RWPE2 (cell line): ENCODE measurements around the gene P2RY8.

ENCODE experiments used
- ATAC-seq: fragments of 200-7000 bp; cut with Tn5 transposase; 3 replicates; pipeline ENCODE4 v1.9.1; 2021; ENCODE audit warnings: low read depth
- DNase-seq: peaks from one replicate; pipeline ENCODE4 v3.0.0-alpha.2; 2020; ENCODE audit warnings: low spot score
- H3K27ac ChIP-seq: fragments of 450-650 bp; 2 replicates; pipeline ENCODE4 v1.5.1; 2017; ENCODE audit warnings: mild to moderate bottlenecking; ENCODE audit not compliant: poor library complexity, severe bottlenecking
- H3K27me3 ChIP-seq: fragments of 250-450 bp; sonication (Bioruptor Pico); 2 replicates; pipeline ENCODE4 v1.5.1; 2021; ENCODE audit warnings: mild to moderate bottlenecking, moderate library complexity; ENCODE audit not compliant: insufficient read depth, poor library complexity, severe bottlenecking
- H3K36me3 ChIP-seq: fragments of 250-450 bp; sonication (Bioruptor Pico); 2 replicates; pipeline ENCODE4 v1.5.1; 2020; ENCODE audit warnings: low read depth, mild to moderate bottlenecking, moderate library complexity
- H3K4me1 ChIP-seq: fragments of 250-450 bp; sonication (Bioruptor Pico); 2 replicates; pipeline ENCODE4 v1.5.1; 2021; ENCODE audit warnings: mild to moderate bottlenecking, moderate library complexity; ENCODE audit not compliant: insufficient read depth, poor library complexity, severe bottlenecking
- H3K4me3 ChIP-seq: fragments of 250-450 bp; sonication (Bioruptor Pico); 2 replicates; pipeline ENCODE4 v1.5.1; 2021; ENCODE audit warnings: mild to moderate bottlenecking, moderate library complexity; ENCODE audit not compliant: severe bottlenecking
- H3K9me3 ChIP-seq: fragments of 250-450 bp; sonication (Bioruptor Pico); 2 replicates; pipeline ENCODE4 v1.5.1; 2021; ENCODE audit warnings: mild to moderate bottlenecking, moderate library complexity; ENCODE audit not compliant: severe bottlenecking
- TF ChIP-seq, protein P1 (sequence below): fragments of 450-650 bp; IDR thresholded peaks from one replicate; pipeline ENCODE4 v1.5.1; 2017; ENCODE audit warnings: mild to moderate bottlenecking, moderate library complexity; ENCODE audit not compliant: poor library complexity, severe bottlenecking

Gene P2RY8

DNA sequence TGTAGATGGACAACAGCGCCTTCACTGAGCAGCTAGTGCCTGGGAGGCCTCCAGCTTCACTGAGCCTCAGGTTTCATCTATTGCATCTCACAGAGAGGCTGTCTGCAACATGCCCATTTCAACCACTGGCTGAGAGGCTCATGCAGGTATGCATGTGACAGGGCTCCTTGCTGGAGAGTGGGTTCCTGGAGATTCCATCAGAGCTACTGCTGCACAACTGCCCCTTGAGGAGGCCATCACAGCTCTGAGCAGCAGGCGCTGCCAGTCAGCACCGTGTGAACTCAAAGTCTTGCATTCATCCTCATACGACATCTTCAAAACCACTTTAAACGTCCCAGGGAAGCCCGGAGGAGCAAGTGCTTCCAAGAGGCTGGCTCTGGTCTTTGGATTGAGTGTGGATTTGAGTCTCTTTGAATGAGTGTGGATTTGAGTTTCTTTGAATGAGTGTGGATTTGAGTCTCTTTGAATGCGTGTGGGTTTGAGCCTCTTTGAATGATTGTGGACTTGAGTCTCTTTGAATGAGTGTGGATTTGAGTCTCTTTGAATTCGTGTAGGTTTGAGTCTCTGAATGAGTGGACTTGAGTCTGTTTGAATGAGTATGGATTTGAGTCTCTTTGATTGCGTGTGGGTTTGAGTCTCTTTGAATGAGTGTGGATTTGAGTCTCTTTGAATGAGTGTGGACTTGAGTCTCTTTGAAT, 8.7 kb downstream of the P2RY8 start:
- Histone ChIP-seq H3K9me3 (no peaks in the 10 kb centered on the region), H3K27ac (no peak overlapping the region), H3K4me1 (no peaks in the 10 kb centered on the region), H3K36me3 (no peaks in the 10 kb centered on the region), H3K4me3 (no peak overlapping the region), H3K27me3 (no peaks in the 10 kb centered on the region)
- DNase-seq (no peak), ATAC-seq (no peak)
- TF ChIP-seq, protein P1, sequence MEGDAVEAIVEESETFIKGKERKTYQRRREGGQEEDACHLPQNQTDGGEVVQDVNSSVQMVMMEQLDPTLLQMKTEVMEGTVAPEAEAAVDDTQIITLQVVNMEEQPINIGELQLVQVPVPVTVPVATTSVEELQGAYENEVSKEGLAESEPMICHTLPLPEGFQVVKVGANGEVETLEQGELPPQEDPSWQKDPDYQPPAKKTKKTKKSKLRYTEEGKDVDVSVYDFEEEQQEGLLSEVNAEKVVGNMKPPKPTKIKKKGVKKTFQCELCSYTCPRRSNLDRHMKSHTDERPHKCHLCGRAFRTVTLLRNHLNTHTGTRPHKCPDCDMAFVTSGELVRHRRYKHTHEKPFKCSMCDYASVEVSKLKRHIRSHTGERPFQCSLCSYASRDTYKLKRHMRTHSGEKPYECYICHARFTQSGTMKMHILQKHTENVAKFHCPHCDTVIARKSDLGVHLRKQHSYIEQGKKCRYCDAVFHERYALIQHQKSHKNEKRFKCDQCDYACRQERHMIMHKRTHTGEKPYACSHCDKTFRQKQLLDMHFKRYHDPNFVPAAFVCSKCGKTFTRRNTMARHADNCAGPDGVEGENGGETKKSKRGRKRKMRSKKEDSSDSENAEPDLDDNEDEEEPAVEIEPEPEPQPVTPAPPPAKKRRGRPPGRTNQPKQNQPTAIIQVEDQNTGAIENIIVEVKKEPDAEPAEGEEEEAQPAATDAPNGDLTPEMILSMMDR = no peak

DNA sequence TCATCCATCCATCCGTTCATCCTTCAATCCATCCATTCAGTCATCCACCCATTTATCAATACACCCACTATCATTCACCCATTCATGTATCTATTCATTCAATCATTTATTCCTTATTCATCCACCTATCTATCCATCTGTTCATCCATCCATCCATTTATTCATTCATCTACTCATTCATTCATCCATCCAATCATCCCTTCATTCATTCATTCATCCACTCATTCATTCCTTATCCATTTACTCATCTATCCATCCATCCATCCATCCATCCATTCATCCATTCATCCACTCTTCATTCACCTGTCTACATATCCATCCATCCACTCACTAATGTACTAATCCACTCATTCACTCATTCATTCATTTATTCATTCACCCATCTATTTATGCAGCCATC, 9.5 kb downstream of the P2RY8 start:
- TF ChIP-seq, protein P1 = no peak
- no peak overlapping the region for H3K27ac ChIP-seq
- no peaks in the 10 kb centered on the region for H3K9me3 ChIP-seq
- no peaks in the 10 kb centered on the region for H3K27me3 ChIP-seq
- no peak overlapping the region for H3K4me3 ChIP-seq
- ATAC-seq (no peak), DNase-seq (no peak)
- H3K36me3 ChIP-seq = no peaks in the 10 kb centered on the region
- no peaks in the 10 kb centered on the region for H3K4me1 ChIP-seq

DNA sequence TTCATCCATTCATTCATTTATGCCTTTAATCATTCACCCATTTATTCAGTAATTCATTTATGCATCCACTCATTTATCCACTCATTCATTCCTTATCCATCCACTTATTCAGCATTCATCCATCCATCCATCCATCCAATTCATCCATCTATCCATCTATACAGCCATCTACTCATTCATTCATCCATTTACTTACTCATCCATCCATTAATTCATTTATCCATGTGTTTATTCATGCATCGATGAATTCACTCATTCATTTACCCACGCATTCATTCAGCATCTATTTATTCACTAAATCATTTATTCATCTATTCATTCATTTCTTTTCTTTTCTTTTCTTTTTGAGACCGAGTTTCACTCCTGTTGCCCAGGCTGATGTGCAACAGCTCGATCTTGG, 10.4 kb downstream of the P2RY8 start:
- H3K36me3 ChIP-seq = no peaks in the 10 kb centered on the region
- no peak overlapping the region for H3K27ac ChIP-seq

DNA sequence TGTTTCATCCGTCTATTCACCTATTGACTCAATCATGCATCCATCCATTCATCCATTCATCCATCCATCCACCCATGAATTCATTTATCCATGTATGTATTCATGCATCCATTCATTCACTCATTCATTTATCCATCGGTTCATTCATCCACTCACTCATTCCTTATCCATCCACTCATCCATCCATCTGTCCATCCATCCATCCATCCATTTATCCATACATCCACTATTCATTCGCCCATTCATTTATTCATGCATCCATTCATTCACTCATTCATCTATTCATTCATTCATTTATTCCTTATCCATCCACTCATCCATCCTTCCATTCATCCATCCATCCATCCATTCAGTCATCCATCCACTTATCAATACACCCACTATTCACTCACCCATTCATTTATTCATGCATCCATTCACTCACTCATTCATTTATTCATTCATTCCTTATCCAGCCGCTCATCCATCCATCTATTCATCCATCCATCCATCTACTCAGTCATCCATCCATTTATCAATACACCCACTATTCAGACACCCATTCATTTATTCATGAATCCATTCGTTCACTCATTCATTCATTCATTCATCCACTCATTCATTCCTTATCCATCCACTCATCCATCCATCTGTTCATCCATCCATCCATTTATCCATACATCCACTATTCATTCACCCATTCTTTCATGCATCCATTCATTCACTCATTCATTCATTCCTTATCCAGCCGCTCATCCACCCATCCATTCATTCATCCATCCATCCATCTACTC, 11.2 kb downstream of the P2RY8 start:
- no peaks in the 10 kb centered on the region for H3K9me3 ChIP-seq

More for the DNA sequence above, 10.4 kb downstream of the P2RY8 start:
- Histone ChIP-seq H3K27me3 (no peaks in the 10 kb centered on the region), H3K4me3 (no peak overlapping the region), H3K9me3 (no peaks in the 10 kb centered on the region), H3K4me1 (no peaks in the 10 kb centered on the region)
- no peak for ATAC-seq
- DNase-seq = no peak
- TF ChIP-seq, protein P1 = no peak

More for the DNA sequence above, 11.2 kb downstream of the P2RY8 start:
- ATAC-seq (no peak), DNase-seq (no peak)
- Histone ChIP-seq H3K27ac (no peak overlapping the region), H3K27me3 (no peaks in the 10 kb centered on the region), H3K4me1 (no peaks in the 10 kb centered on the region), H3K4me3 (no peak overlapping the region), H3K36me3 (no peaks in the 10 kb centered on the region)
- TF ChIP-seq, protein P1 = no peak
